Ovary (tissue), 9 donors: Measurements from ENCODE around the gene CPT1B. TPM values are rescaled to one million over a fixed set of nuclear protein-coding genes. Genes with fewer than 3 reads are reported as not detected.

Experiments used
- DNase-seq, 5 donors: peaks; one replicate each; pipeline ENCODE4 v3.0.0-alpha.2; 2019 to 2020
- H3K27ac ChIP-seq, 2 donors: fragments of 200-600 bp; one replicate each; pipeline versions ENCODE4 v1.5.1 to v1.8.0; 2019 to 2022
- H3K27me3 ChIP-seq: fragments of 200-600 bp; one replicate; pipeline ENCODE4 v1.8.0; 2022
- H3K36me3 ChIP-seq: fragments of 200-600 bp; sonication (generic); one replicate; pipeline ENCODE4 v1.5.1; 2019
- H3K4me1 ChIP-seq: one replicate; pipeline ENCODE4 v1.8.1; 2013; ENCODE audit warnings: mild to moderate bottlenecking, moderate library complexity; ENCODE audit not compliant: insufficient read depth
- H3K4me3 ChIP-seq: fragments of 200-600 bp; sonication (generic); one replicate; pipeline ENCODE4 v1.5.1; 2017
- H3K9me3 ChIP-seq, 2 donors: fragments of 200-600 bp in 1 of 2; sonication (generic) in 1 of 2; one replicate each; pipeline versions ENCODE4 v1.5.1 to v1.8.1; 2013 to 2019; ENCODE audit warnings: mild to moderate bottlenecking in 1 of 2, moderate library complexity in 1 of 2
- EP300 ChIP-seq: sonication (generic); formaldehyde crosslinking; IDR thresholded peaks from one replicate; pipeline ENCODE4 v1.6.1; 2017; ENCODE audit warnings: antibody characterized with exemption
- POLR2A ChIP-seq: fragments of 450-650 bp; IDR thresholded peaks from one replicate; pipeline ENCODE4 v1.6.1; 2017; ENCODE audit warnings: antibody characterized with exemption, mild to moderate bottlenecking, moderate library complexity
- WGBS, 3 donors: extraction: QIAGEN DNeasy Blood & Tissue Kit in 1 of 3; methylation state at CpG; one replicate each; pipeline versions ENCODE4 v1.1.5 to v1.1.7; 2013 to 2017; 5-methylcytosine and 5-hydroxymethylcytosine counted together
- intact Hi-C, 4 donors: fragments of 100-400 bp; cut with DNase I; formaldehyde crosslinking; loops; one replicate each; pipeline versions ENCODE4 v1.11.0 to v1.15.1; 2022 to 2023
- polyA plus RNA-seq, 2 donors: library from polyadenylated mRNA; stranded (reverse); fragments of 200-250 nt in 1 of 2; fragments of 350-450 nt in 1 of 2; fragmentation: Illumina TruSeq in 1 of 2; extraction: RNeasy Lipid Tissue Mini Kit (QIAGEN cat#74804) in 1 of 2; gene quantifications; one replicate each; pipeline ENCODE4 v1.2.3, GENCODE V29; 2013 to 2014
- total RNA-seq, 7 donors: library from RNA; depleted of rRNA in 2 of 7; stranded (reverse); fragments of >200 nt in 2 of 7; fragmentation: NEBNext Ultra II Directional in 3 of 7; extraction: Animal tissue kit (Norgen Biotek cat#: 25700) in 3 of 7; gene quantifications; one replicate each; pipeline versions ENCODE4 v1.1.0 to v1.2.4, GENCODE V29; 2016 to 2023
- TF ChIP-seq, protein P1 (sequence below), 3 donors: fragments of 450-650 bp in 2 of 3; fragments of 200-600 bp in 1 of 3; IDR thresholded peaks; one replicate each; pipeline versions ENCODE4 v1.5.1 to v1.8.0; 2016 to 2022; ENCODE audit warnings: antibody characterized with exemption in 3 of 3, mild to moderate bottlenecking in 1 of 3
- donor health status: DM: no; HTN: no; CAD: no; lungs with moderate emphysema.
- donor health status: DM: no; HTN: no; CAD: no.
- donor health status: Bipolar disorder and iron deficiency.
- donor health status: DM: yes; HTN: yes; CAD: no.
- donor health status: DM: no; HTN: no; CAD: no.
- donor health status: DM: yes; HTN: yes; CAD: no.

The CPT1B gene
- total and polyA plus RNA-seq, 9 donors, result 2.5 to 10.6 (median 4.4) TPM

DNA sequence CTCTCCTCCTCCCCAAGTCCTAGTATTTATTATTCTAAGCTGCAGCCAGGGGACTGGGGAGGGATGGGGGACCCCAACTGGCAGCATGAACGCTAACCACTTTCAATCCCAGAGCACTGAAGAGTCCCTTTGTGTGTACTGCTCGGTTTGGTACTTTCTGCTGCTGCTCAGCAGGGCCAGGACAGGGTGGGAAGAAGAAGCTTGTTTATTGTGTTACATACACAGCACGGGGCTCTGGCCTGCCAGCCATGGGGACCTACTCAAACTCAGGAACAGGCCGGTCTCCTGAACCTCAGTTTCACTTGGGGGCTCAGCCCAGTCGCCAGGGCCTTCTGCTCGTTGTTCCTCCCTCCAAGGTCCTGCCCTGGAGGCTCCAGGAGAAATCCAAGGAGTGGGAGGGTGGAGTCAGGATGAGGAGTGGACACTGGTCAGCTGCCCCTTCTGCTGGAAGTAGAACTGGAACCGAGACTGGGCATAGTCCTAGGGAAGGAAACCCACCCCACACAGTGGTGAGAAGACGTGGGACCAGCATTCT, 616 bp upstream of the CPT1B start:
- Histone ChIP-seq H3K4me1 (peaks cover 14% of the 10 kb centered on the region), H3K36me3 (no peaks in the 10 kb centered on the region), H3K4me3 (no peak overlapping the region), H3K27me3 (no peaks in the 10 kb centered on the region), H3K9me3 (no peaks in the 10 kb centered on the region), H3K27ac (no peak overlapping the region)
- intact Hi-C loops, result no loop called here
- DNase-seq, result no peak
- 53 to 60% (median 59%) methylated on average over 8 of the region's 8 CpGs for WGBS, 3 donors
- TF ChIP-seq POLR2A (no peak), EP300 (no peak)
- TF ChIP-seq, protein P1, sequence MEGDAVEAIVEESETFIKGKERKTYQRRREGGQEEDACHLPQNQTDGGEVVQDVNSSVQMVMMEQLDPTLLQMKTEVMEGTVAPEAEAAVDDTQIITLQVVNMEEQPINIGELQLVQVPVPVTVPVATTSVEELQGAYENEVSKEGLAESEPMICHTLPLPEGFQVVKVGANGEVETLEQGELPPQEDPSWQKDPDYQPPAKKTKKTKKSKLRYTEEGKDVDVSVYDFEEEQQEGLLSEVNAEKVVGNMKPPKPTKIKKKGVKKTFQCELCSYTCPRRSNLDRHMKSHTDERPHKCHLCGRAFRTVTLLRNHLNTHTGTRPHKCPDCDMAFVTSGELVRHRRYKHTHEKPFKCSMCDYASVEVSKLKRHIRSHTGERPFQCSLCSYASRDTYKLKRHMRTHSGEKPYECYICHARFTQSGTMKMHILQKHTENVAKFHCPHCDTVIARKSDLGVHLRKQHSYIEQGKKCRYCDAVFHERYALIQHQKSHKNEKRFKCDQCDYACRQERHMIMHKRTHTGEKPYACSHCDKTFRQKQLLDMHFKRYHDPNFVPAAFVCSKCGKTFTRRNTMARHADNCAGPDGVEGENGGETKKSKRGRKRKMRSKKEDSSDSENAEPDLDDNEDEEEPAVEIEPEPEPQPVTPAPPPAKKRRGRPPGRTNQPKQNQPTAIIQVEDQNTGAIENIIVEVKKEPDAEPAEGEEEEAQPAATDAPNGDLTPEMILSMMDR (IDR thresholded peaks at IDR 0.05), result no peak

DNA sequence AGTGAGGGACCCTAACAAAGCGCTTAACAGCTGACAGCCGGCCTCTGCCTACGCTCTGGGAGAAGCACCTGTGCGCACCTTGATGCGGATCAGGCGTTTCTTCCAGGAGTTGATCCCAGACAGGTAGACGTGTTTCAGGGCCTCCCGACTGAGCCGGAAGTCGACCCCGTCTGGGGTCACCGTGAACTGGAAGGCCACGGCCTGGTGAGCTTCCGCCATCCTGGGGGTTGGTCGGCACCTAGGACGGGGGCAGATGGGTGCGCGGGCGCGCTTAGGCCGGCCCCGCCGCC, 585 bp downstream of the CPT1B start:
- Histone ChIP-seq H3K27ac (no peak overlapping the region), H3K4me3 (no peak overlapping the region), H3K36me3 (no peaks in the 10 kb centered on the region), H3K9me3 (no peaks in the 10 kb centered on the region), H3K27me3 (no peaks in the 10 kb centered on the region), H3K4me1 (peaks cover 12% of the 10 kb centered on the region)
- no peak for TF ChIP-seq EP300
- TF ChIP-seq POLR2A, result no peak
- TF ChIP-seq, protein P1 (IDR thresholded peaks at IDR 0.05), result no peak
- WGBS, 3 donors, result 26 to 30% (median 29%) methylated on average over 22 to 23 of the region's 23 CpGs
- DNase-seq, result no peak
- intact Hi-C loops, result no loop called here

DNA sequence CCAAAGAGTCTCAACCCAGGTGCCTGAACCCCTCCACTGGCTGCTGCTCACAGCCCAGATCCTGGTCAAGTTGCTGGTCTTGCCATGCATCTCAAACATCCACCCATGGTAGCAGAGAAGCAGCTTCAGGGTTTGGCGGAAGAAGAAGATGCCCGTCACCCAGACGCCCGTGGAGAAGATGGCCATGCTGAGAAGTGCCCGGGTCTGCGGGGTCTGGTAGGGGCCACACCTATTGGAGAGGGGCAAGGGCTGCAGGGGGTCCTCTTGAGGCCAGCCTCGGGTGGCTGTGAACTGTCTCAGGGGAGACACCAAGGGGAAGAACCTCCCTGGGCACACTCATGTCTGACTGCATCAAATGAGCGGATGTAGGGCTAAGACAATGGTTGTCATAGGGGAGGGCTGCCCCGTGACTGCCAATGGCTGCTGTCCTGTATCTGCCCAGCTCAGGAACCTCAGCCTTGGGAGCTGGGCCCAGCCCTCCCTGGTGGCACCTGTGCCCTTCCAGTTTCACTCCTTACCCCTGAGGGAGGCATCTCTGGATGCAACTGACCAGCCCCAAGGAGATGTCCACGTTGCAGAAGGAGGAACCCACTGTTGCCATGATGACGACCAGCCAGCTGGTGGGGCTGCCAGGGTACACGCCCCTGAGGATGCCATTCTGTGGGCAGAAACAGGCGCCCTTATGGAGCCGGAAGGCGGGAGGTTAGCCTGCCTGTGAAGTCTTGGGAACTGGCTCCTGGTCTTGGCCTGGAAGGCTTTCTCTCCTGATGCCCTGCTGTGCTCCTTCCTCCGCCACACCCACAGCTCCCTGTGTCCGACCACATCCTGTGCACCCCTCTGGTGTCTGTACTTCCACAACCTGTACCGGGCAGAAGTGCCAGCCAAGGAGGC, 1.2 kb downstream of the CPT1B start:
- Histone ChIP-seq H3K4me1 (peaks cover 12% of the 10 kb centered on the region), H3K9me3 (no peaks in the 10 kb centered on the region), H3K27me3 (no peaks in the 10 kb centered on the region), H3K36me3 (no peaks in the 10 kb centered on the region), H3K4me3 (no peak overlapping the region), H3K27ac (no peak overlapping the region)
- intact Hi-C loops, result no loop called here
- WGBS, 3 donors, result 76 to 83% (median 80%) methylated on average over 18 of the region's 18 CpGs
- no peak for DNase-seq
- TF ChIP-seq EP300, result no peak
- TF ChIP-seq, protein P1 (IDR thresholded peaks at IDR 0.05), result no peak
- no peak for TF ChIP-seq POLR2A

DNA sequence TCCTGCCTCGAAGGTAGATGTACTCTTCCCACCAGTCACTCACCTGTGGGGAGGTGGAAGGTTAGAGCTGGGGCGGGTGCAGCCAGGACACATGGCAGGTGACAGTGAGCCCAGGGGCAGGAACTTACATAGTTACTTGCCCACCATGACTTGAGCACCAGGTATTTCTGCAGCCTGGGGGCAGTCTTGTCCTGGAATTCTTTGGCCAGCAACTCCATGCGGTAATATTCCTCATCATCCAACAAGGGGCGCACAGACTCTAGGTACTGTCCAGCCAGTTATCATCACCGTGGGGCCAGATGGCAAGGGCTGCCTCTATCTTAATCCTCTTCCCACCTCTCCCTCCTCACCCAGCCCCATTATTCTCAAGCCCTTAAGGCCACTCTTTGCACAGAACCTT, 2.2 kb downstream of the CPT1B start:
- no peaks in the 10 kb centered on the region for H3K27me3 ChIP-seq
- no peaks in the 10 kb centered on the region for H3K36me3 ChIP-seq
- intact Hi-C loops, result no loop called here
- H3K4me3 ChIP-seq, result no peak overlapping the region
- TF ChIP-seq EP300 (no peak), POLR2A (no peak)
- TF ChIP-seq, protein P1 (IDR thresholded peaks at IDR 0.05), result no peak
- peaks cover 9% of the 10 kb centered on the region for H3K4me1 ChIP-seq
- H3K27ac ChIP-seq, result no peak overlapping the region
- WGBS, 3 donors, result 42 to 54% (median 48%) methylated on average over 5 of the region's 5 CpGs
- H3K9me3 ChIP-seq, result no peaks in the 10 kb centered on the region
- DNase-seq, result no peak
